ENCODE results near the gene PNMA6E.

Gene PNMA6E

GRCh38 chrX:153435845-153436244 is 34.7 kb upstream of the PNMA6E start:
- DNase-seq (ENCODE audit: low spot score) = no peak

GRCh38 chrX:153434801-153435200 is 33.7 kb upstream of the PNMA6E start:
- no peak for DNase-seq (ENCODE audit: low spot score)

GRCh38 chrX:153433781-153434285 is 32.7 kb upstream of the PNMA6E start:
- DNase-seq (ENCODE audit: low spot score) = no peak

- no peak for DNase-seq (ENCODE audit: low spot score)
Observed at GRCh38 chrX:153433161-153433680, 32.1 kb upstream of the PNMA6E start.

- no peak for DNase-seq (ENCODE audit: low spot score)
Observed at GRCh38 chrX:153430796-153431195, 29.6 kb upstream of the PNMA6E start.

- no peak for DNase-seq (ENCODE audit: low spot score)
Observed at GRCh38 chrX:153426204-153426603, 25.1 kb upstream of the PNMA6E start.

GRCh38 chrX:153423652-153424051 is 22.5 kb upstream of the PNMA6E start:
- DNase-seq (ENCODE audit: low spot score) = no peak

GRCh38 chrX:153421856-153422255 is 20.7 kb upstream of the PNMA6E start:
- no peak for DNase-seq (ENCODE audit: low spot score)

GRCh38 chrX:153420851-153421599 is 19.9 kb upstream of the PNMA6E start:
- DNase-seq (ENCODE audit: low spot score) = no peak

GRCh38 chrX:153417637-153418036 is 16.5 kb upstream of the PNMA6E start:
- DNase-seq (ENCODE audit: low spot score) = no peak

GRCh38 chrX:153416781-153417450 is 15.8 kb upstream of the PNMA6E start:
- no peak for DNase-seq (ENCODE audit: low spot score)

- no peak for DNase-seq (ENCODE audit: low spot score)
Observed at GRCh38 chrX:153414856-153415510, 13.8 kb upstream of the PNMA6E start.

GRCh38 chrX:153413731-153414130 is 12.6 kb upstream of the PNMA6E start:
- no peak for DNase-seq (ENCODE audit: low spot score)

- DNase-seq (ENCODE audit: low spot score) = no peak
Observed at GRCh38 chrX:153412746-153413720, 11.9 kb upstream of the PNMA6E start.

- no peak for DNase-seq (ENCODE audit: low spot score)
Observed at GRCh38 chrX:153411988-153412574, 10.9 kb upstream of the PNMA6E start.

GRCh38 chrX:153411255-153411987 is 10.3 kb upstream of the PNMA6E start, which contains the start of gene ZFP92:
TSS of gene ZFP92 (plus strand) at chrX:153411472. CDS start at chrX:153418323, 6,851 bp downstream.
- DNase-seq (ENCODE audit: low spot score) = no peak

- no peak for DNase-seq (ENCODE audit: low spot score)
Observed at GRCh38 chrX:153410888-153411254, 9.7 kb upstream of the PNMA6E start.

GRCh38 chrX:153410373-153410772 is 9.2 kb upstream of the PNMA6E start:
- no peak for DNase-seq (ENCODE audit: low spot score)

- no peak for DNase-seq (ENCODE audit: low spot score)
Observed at GRCh38 chrX:153409414-153410101, 8.4 kb upstream of the PNMA6E start.

GRCh38 chrX:153408871-153409351 is 7.8 kb upstream of the PNMA6E start:
- DNase-seq (ENCODE audit: low spot score) = no peak
